ENCODE results near the gene TRA2A. TPM values are rescaled to one million over a fixed set of nuclear protein-coding genes. Genes with fewer than 3 reads are reported as not detected.

TRA2A gene
- total and polyA plus RNA-seq, 11 donors, result 13.2 to 55.7 (median 32.5) TPM

GRCh38 chr7:23487670-23488069 is 44.1 kb downstream of the TRA2A start:
- no peaks in the 10 kb centered on the region for H3K9me3 ChIP-seq
- WGBS, 4 donors, result 57 to 66% (median 62%) methylated on average over 4 of the region's 4 CpGs
- peaks cover 0 to 10% (median 0%) of the 10 kb centered on the region in 12 donors for H3K4me1 ChIP-seq
- no peak overlapping the region for H3K4me3 ChIP-seq
- ATAC-seq (no peak), DNase-seq (no peak)
- intact Hi-C loops (cut with DNase I), result loop anchor here in 1 of 10 donors (10.0 kb wide), 1 partner anchor 303 kb away; the partner anchor contains the start of gene NUP42
- H3K27ac ChIP-seq, result no peak overlapping the region
- H3K36me3 ChIP-seq, result no peaks in the 10 kb centered on the region
- TF ChIP-seq CTCF (IDR thresholded peaks at IDR 0.05) (no peak), POLR2A (IDR thresholded peaks at IDR 0.05) (no peak)
- peaks cover 0 to 9% (median 0%) of the 10 kb centered on the region in 9 donors for H3K27me3 ChIP-seq

- intact Hi-C loops (cut with DNase I), result loop anchor here in 1 of 10 donors (10.0 kb wide), 1 partner anchor 301 kb away; the partner anchor contains the start of gene NUP42
- WGBS, 4 donors, result 82 to 85% (median 84%) methylated on average over 13 of the region's 13 CpGs
- DNase-seq, result no peak
Measured at GRCh38 chr7:23486002-23486773, 45.6 kb downstream of the TRA2A start.

GRCh38 chr7:23482686-23483085 is 49.1 kb downstream of the TRA2A start:
- no peak for TF ChIP-seq CTCF (IDR thresholded peaks at IDR 0.05)
- TF ChIP-seq POLR2A (IDR thresholded peaks at IDR 0.05), result no peak
- no peak overlapping the region for H3K4me3 ChIP-seq
- H3K27ac ChIP-seq, result no peak overlapping the region
- no peak for ATAC-seq
- H3K36me3 ChIP-seq, result no peaks in the 10 kb centered on the region
- no peaks in the 10 kb centered on the region for H3K9me3 ChIP-seq
- H3K4me1 ChIP-seq, result no peaks in the 10 kb centered on the region
- no peak for DNase-seq
- H3K27me3 ChIP-seq, result peaks cover 10 to 46% (median 26%) of the 10 kb centered on the region in 9 donors
- WGBS, 4 donors, result 94 to 96% (median 95%) methylated on average over 4 of the region's 4 CpGs
- intact Hi-C loops (cut with DNase I), result loop anchor here in 1 of 10 donors (10.0 kb wide), 1 partner anchor 298 kb away; the partner anchor contains the start of gene NUP42

More at GRCh38 chr7:23486002-23486773, 45.6 kb downstream of the TRA2A start:
- no peak for ATAC-seq
- no peak for TF ChIP-seq POLR2A (IDR thresholded peaks at IDR 0.05)
- no peak for TF ChIP-seq CTCF (IDR thresholded peaks at IDR 0.05)
- Histone ChIP-seq H3K36me3 (no peaks in the 10 kb centered on the region), H3K27me3 (peaks cover 0 to 14% (median 2%) of the 10 kb centered on the region in 9 donors), H3K4me1 (peaks cover 0 to 7% (median 0%) of the 10 kb centered on the region in 12 donors), H3K27ac (no peak overlapping the region), H3K4me3 (no peak overlapping the region), H3K9me3 (no peaks in the 10 kb centered on the region)

Measured in heart left ventricle (tissue), 16 donors.